ENCODE measurements around the gene SCN1B. TPM values are rescaled to one million over a fixed set of nuclear protein-coding genes. Genes with fewer than 3 reads are reported as not detected.

The SCN1B gene
- total RNA-seq, 1 donor = 4.7 TPM

DNA sequence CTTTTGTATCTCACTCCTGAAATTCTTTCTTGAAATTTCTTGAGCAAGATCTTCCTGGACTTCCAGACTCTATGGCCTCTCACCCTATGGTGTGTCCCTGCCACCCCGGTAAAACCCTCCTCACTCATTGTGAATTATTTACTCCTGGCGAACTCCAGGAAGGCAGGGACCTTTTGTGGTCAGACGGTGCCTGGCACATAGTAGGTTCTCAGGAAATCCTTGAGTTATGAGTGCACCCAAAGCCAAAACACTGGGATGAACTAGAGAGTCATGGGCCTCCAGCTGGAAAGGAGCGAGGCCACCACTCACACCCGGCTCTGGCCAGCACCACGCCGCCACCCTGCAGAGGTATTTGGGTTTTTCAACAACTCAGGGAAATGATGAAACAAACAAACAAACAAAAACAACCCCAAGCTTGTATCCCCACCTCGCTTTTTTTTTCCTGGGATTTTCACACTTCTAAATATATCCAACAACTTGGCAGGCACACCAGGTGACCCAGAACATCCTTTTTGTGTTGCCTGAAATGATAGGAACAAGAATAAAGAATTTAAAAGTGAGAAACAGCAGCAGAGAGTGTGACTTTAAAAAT lies 22.4 kb downstream of the SCN1B start:
- Histone ChIP-seq H3K4me3 (ENCODE audit: insufficient read depth, low read length) (no peak overlapping the region), H4K20me1 (ENCODE audit: insufficient read depth, low read length) (no peaks in the 10 kb centered on the region), H3K27ac (ENCODE audit: low read depth, low read length) (no peak overlapping the region), H3K4me2 (ENCODE audit: insufficient read depth, low read length) (no peak overlapping the region), H3K79me2 (ENCODE audit: insufficient read depth, low read length) (no peaks in the 10 kb centered on the region), H3K9me3 (ENCODE audit: low read depth, low read length) (no peaks in the 10 kb centered on the region), H3K36me3 (ENCODE audit: insufficient read depth, low read length) (no peaks in the 10 kb centered on the region), H2AFZ (ENCODE audit: low read length) (no peak overlapping the region), H3K4me1 (ENCODE audit: insufficient read depth, low read length) (no peaks in the 10 kb centered on the region), H3K27me3 (ENCODE audit: insufficient read depth, low read length) (no peaks in the 10 kb centered on the region)
- DNase-seq (ENCODE audit: insufficient read length, low spot score, missing footprints) = no peak
- TF ChIP-seq CTCF (IDR thresholded peaks at IDR 0.05; ENCODE audit: extremely low read depth, low read depth, low read length) = no peak

GRCh38 chr19:35053667-35054293 lies 23.5 kb downstream of the SCN1B start:
- H3K36me3 ChIP-seq (ENCODE audit: insufficient read depth, low read length) = no peaks in the 10 kb centered on the region

GRCh38 chr19:35054626-35055025 lies 24.4 kb downstream of the SCN1B start:
- DNase-seq (ENCODE audit: insufficient read length, low spot score, missing footprints) = no peak
- H3K36me3 ChIP-seq (ENCODE audit: insufficient read depth, low read length) = no peaks in the 10 kb centered on the region
- no peaks in the 10 kb centered on the region for H3K27me3 ChIP-seq (ENCODE audit: insufficient read depth, low read length)
- no peaks in the 10 kb centered on the region for H3K9me3 ChIP-seq (ENCODE audit: low read depth, low read length)
- H3K4me3 ChIP-seq (ENCODE audit: insufficient read depth, low read length) = no peak overlapping the region
- H2AFZ ChIP-seq (ENCODE audit: low read length) = no peak overlapping the region
- no peak for TF ChIP-seq CTCF (IDR thresholded peaks at IDR 0.05; ENCODE audit: extremely low read depth, low read depth, low read length)
- H3K4me2 ChIP-seq (ENCODE audit: insufficient read depth, low read length) = no peak overlapping the region
- H3K27ac ChIP-seq (ENCODE audit: low read depth, low read length) = no peak overlapping the region
- no peaks in the 10 kb centered on the region for H4K20me1 ChIP-seq (ENCODE audit: insufficient read depth, low read length)
- H3K4me1 ChIP-seq (ENCODE audit: insufficient read depth, low read length) = no peaks in the 10 kb centered on the region
- H3K79me2 ChIP-seq (ENCODE audit: insufficient read depth, low read length) = no peaks in the 10 kb centered on the region

More at GRCh38 chr19:35053667-35054293, 23.5 kb downstream of the SCN1B start:
- Histone ChIP-seq H3K4me1 (ENCODE audit: insufficient read depth, low read length) (no peaks in the 10 kb centered on the region), H3K4me2 (ENCODE audit: insufficient read depth, low read length) (no peak overlapping the region), H3K27ac (ENCODE audit: low read depth, low read length) (no peak overlapping the region), H3K27me3 (ENCODE audit: insufficient read depth, low read length) (no peaks in the 10 kb centered on the region), H3K4me3 (ENCODE audit: insufficient read depth, low read length) (no peak overlapping the region), H2AFZ (ENCODE audit: low read length) (no peak overlapping the region), H3K9me3 (ENCODE audit: low read depth, low read length) (no peaks in the 10 kb centered on the region), H3K79me2 (ENCODE audit: insufficient read depth, low read length) (no peaks in the 10 kb centered on the region), H4K20me1 (ENCODE audit: insufficient read depth, low read length) (no peaks in the 10 kb centered on the region)
- no peak for TF ChIP-seq CTCF (IDR thresholded peaks at IDR 0.05; ENCODE audit: extremely low read depth, low read depth, low read length)
- no peak for DNase-seq (ENCODE audit: insufficient read length, low spot score, missing footprints)

DNA sequence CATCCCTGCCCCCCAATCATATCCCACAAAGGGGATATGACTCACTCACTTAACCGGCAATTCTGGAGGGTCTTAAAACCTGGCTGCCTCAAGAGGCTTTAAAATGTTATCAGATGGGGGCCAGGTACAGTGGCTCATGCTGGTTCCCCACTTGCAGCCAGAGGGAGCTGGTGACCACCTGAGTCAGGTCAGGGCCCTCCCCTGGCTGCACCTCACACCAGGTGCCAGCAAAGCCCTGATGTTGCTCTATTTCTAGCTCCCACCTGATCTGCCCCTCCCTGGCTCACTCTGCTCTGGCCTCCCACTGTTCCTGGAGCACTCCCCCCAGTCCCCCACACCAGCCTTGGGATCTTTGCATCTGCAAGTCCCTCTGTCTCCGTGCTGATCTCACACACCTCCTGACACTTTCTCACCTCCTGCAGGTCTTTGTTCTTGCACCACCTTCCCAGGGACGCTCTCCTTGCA lies 25.5 kb downstream of the SCN1B start:
- Histone ChIP-seq H3K79me2 (ENCODE audit: insufficient read depth, low read length) (no peaks in the 10 kb centered on the region), H3K4me3 (ENCODE audit: insufficient read depth, low read length) (no peak overlapping the region), H3K27me3 (ENCODE audit: insufficient read depth, low read length) (no peaks in the 10 kb centered on the region), H3K27ac (ENCODE audit: low read depth, low read length) (no peak overlapping the region), H3K9me3 (ENCODE audit: low read depth, low read length) (no peaks in the 10 kb centered on the region), H4K20me1 (ENCODE audit: insufficient read depth, low read length) (no peaks in the 10 kb centered on the region), H3K4me1 (ENCODE audit: insufficient read depth, low read length) (no peaks in the 10 kb centered on the region), H3K4me2 (ENCODE audit: insufficient read depth, low read length) (no peak overlapping the region), H2AFZ (ENCODE audit: low read length) (no peak overlapping the region), H3K36me3 (ENCODE audit: insufficient read depth, low read length) (no peaks in the 10 kb centered on the region)
- peak; percentile 42 for DNase-seq (ENCODE audit: insufficient read length, low spot score, missing footprints)
- TF ChIP-seq CTCF (IDR thresholded peaks at IDR 0.05; ENCODE audit: extremely low read depth, low read depth, low read length) = no peak

Data from osteoblast (primary cell).